Trophoblast cell (in vitro differentiated cells and primary cell): ENCODE measurements around the gene MCF2L2.

Source experiments
- DNase-seq, 2 donors: peaks; one replicate each; pipeline ENCODE4 v3.0.0-alpha.2; 2016
- H2AFZ ChIP-seq: 2 replicates; pipeline ENCODE4 v1.6.1; 2013; ENCODE audit warnings: low read length, moderate library complexity, mild to moderate bottlenecking; ENCODE audit not compliant: insufficient read depth, poor library complexity
- H2AK5ac ChIP-seq: 2 replicates; pipeline ENCODE4 v1.6.1; 2013; ENCODE audit warnings: mild to moderate bottlenecking, low read length
- H2BK120ac ChIP-seq: 2 replicates; pipeline ENCODE4 v1.6.1; 2013; ENCODE audit warnings: low read length, mild to moderate bottlenecking, moderate library complexity; ENCODE audit not compliant: insufficient read depth, poor library complexity
- H2BK12ac ChIP-seq: 2 replicates; pipeline ENCODE4 v1.6.1; 2013; ENCODE audit warnings: mild to moderate bottlenecking, low read length, moderate library complexity
- H2BK5ac ChIP-seq: 2 replicates; pipeline ENCODE4 v1.6.1; 2013; ENCODE audit warnings: low read length, low read depth, moderate library complexity, mild to moderate bottlenecking; ENCODE audit not compliant: poor library complexity
- H3K14ac ChIP-seq: 2 replicates; pipeline ENCODE4 v1.6.1; 2013; ENCODE audit warnings: mild to moderate bottlenecking, low read length
- H3K18ac ChIP-seq: 2 replicates; pipeline ENCODE4 v1.6.1; 2013; ENCODE audit warnings: mild to moderate bottlenecking, low read length
- H3K23ac ChIP-seq: 2 replicates; pipeline ENCODE4 v1.6.1; 2013; ENCODE audit warnings: low read length
- H3K27ac ChIP-seq: 2 replicates; pipeline ENCODE4 v1.5.1; 2013; ENCODE audit warnings: low read depth, mild to moderate bottlenecking, inconsistent platforms, low read length, moderate library complexity
- H3K27me3 ChIP-seq: 2 replicates; pipeline ENCODE4 v1.6.1; 2013; ENCODE audit warnings: inconsistent platforms, mild to moderate bottlenecking, low read length, moderate library complexity; ENCODE audit not compliant: insufficient read depth
- H3K36me3 ChIP-seq, 2 experiments: 1 replicate in 1 of 2; 2 replicates in 1 of 2; pipeline ENCODE4 v1.6.1; 2013; ENCODE audit warnings: low read length in 2 of 2, mild to moderate bottlenecking in 2 of 2, moderate library complexity in 1 of 2; ENCODE audit not compliant: insufficient read depth in 2 of 2, control insufficient read depth in 1 of 2
- H3K4ac ChIP-seq: 2 replicates; pipeline ENCODE4 v1.6.1; 2013; ENCODE audit warnings: low read depth, mild to moderate bottlenecking, low read length, moderate library complexity
- H3K4me1 ChIP-seq, 2 experiments: 1 replicate in 1 of 2; 2 replicates in 1 of 2; pipeline ENCODE4 v1.6.1; 2013; ENCODE audit warnings: low read length in 2 of 2, mild to moderate bottlenecking in 2 of 2, moderate library complexity in 1 of 2; ENCODE audit not compliant: insufficient read depth in 2 of 2, control insufficient read depth in 1 of 2
- H3K4me2 ChIP-seq: 2 replicates; pipeline ENCODE4 v1.6.1; 2013; ENCODE audit warnings: inconsistent platforms, mild to moderate bottlenecking, low read length, moderate library complexity
- H3K4me3 ChIP-seq: 2 replicates; pipeline ENCODE4 v1.5.1; 2013; ENCODE audit warnings: mild to moderate bottlenecking, low read depth, low read length, inconsistent platforms
- H3K79me1 ChIP-seq: one replicate; pipeline ENCODE4 v1.6.1; 2013; ENCODE audit warnings: low read length
- H3K79me2 ChIP-seq: 2 replicates; pipeline ENCODE4 v1.6.1; 2013; ENCODE audit warnings: low read length, mild to moderate bottlenecking; ENCODE audit not compliant: control insufficient read depth, insufficient read depth, poor library complexity
- H3K9ac ChIP-seq: 2 replicates; pipeline ENCODE4 v1.6.1; 2013; ENCODE audit warnings: mild to moderate bottlenecking, low read length
- H3K9me3 ChIP-seq: 2 replicates; pipeline ENCODE4 v1.6.1; 2013; ENCODE audit warnings: low read depth, mild to moderate bottlenecking, control low read depth, inconsistent platforms, low read length; ENCODE audit not compliant: insufficient read depth
- H4K12ac ChIP-seq: 2 replicates; pipeline ENCODE4 v1.6.1; 2013; ENCODE audit warnings: low read depth, mild to moderate bottlenecking, low read length, moderate library complexity
- H4K8ac ChIP-seq: 2 replicates; pipeline ENCODE4 v1.6.1; 2013; ENCODE audit warnings: low read depth, mild to moderate bottlenecking, low read length, moderate library complexity
- H4K91ac ChIP-seq: one replicate; pipeline ENCODE4 v1.6.1; 2013; ENCODE audit warnings: low read depth, mild to moderate bottlenecking, low read length, moderate library complexity
- WGBS: extraction: QIAGEN DNeasy Blood & Tissue Kit; methylation state at CpG from one replicate; pipeline ENCODE4 v1.1.7; 2013; ENCODE audit warnings: missing lambda C conversion rate; ENCODE audit not compliant: insufficient read length, insufficient coverage; ENCODE audit errors: extremely low coverage; 5-methylcytosine and 5-hydroxymethylcytosine counted together

The MCF2L2 gene

GRCh38 chr3:183132409-183132808, 296.0 kb downstream of the MCF2L2 start:
- WGBS: no CpG with 5 or more reads among the region's 6 CpGs
- no peak overlapping the region for H4K91ac ChIP-seq
- H3K4me1 ChIP-seq: no peaks in the 10 kb centered on the region
- H2BK5ac ChIP-seq: no peak overlapping the region
- no peak overlapping the region for H3K27ac ChIP-seq
- no peak overlapping the region for H4K12ac ChIP-seq
- no peak overlapping the region for H3K14ac ChIP-seq
- no peak overlapping the region for H3K4me3 ChIP-seq
- H3K27me3 ChIP-seq: no peaks in the 10 kb centered on the region
- no peak overlapping the region for H3K4ac ChIP-seq
- H3K18ac ChIP-seq: no peak overlapping the region
- no peaks in the 10 kb centered on the region for H3K79me2 ChIP-seq
- H3K36me3 ChIP-seq: no peaks in the 10 kb centered on the region
- no peak overlapping the region for H3K23ac ChIP-seq
- H3K79me1 ChIP-seq: no peaks in the 10 kb centered on the region
- H3K9ac ChIP-seq: no peak overlapping the region
- no peak overlapping the region for H2AK5ac ChIP-seq
- no peak overlapping the region for H2BK12ac ChIP-seq
- H3K9me3 ChIP-seq: no peaks in the 10 kb centered on the region
- no peak overlapping the region for H2AFZ ChIP-seq
- H2BK120ac ChIP-seq: no peak overlapping the region
- H4K8ac ChIP-seq: no peak overlapping the region
- DNase-seq: no peak
- no peak overlapping the region for H3K4me2 ChIP-seq

GRCh38 chr3:183131735-183132134, 296.7 kb downstream of the MCF2L2 start:
- Histone ChIP-seq H3K14ac (no peak overlapping the region), H3K9me3 (no peaks in the 10 kb centered on the region), H4K12ac (no peak overlapping the region), H2AK5ac (no peak overlapping the region), H3K4me3 (no peak overlapping the region), H4K91ac (no peak overlapping the region), H3K79me2 (no peaks in the 10 kb centered on the region), H3K4ac (no peak overlapping the region), H3K4me1 (no peaks in the 10 kb centered on the region), H3K4me2 (no peak overlapping the region), H2AFZ (no peak overlapping the region), H4K8ac (no peak overlapping the region), H3K9ac (no peak overlapping the region), H3K79me1 (no peaks in the 10 kb centered on the region), H3K36me3 (no peaks in the 10 kb centered on the region), H3K27me3 (no peaks in the 10 kb centered on the region), H3K27ac (no peak overlapping the region), H2BK5ac (no peak overlapping the region), H2BK120ac (no peak overlapping the region), H2BK12ac (no peak overlapping the region), H3K23ac (no peak overlapping the region), H3K18ac (no peak overlapping the region)
- WGBS: no CpG with 5 or more reads among the region's 4 CpGs
- DNase-seq: no peak

DNA sequence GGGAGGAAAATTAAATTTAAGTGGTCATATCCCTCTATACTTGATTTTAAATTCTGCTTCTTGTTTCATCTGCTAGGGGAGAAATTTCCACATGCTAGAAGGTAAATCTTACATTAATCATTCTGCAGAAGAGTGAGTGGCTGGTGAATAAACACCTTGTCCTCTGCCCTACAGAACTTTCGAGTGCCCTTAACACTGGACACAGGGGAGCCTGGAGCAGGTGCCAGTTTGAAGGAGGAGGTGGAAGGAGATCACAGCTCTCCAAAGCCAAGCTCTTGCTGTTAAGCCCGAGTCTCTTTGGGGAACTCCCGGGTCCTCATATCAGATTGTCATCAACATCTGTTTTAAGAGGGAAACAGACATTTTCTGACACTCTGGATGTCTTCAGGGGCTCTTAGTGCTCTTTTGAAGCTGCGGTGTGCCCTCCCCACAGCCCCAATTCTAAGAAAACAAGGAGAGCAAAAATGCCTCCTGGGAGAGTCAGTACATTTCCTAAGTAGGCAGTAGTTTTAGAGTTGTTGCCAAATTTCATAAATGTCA, 297.2 kb downstream of the MCF2L2 start:
- Histone ChIP-seq H2BK5ac (no peak overlapping the region), H3K4me3 (no peak overlapping the region), H3K4ac (no peak overlapping the region), H3K27ac (no peak overlapping the region), H3K4me1 (no peaks in the 10 kb centered on the region), H2AK5ac (no peak overlapping the region), H3K23ac (no peak overlapping the region), H3K18ac (no peak overlapping the region), H3K9ac (no peak overlapping the region), H4K12ac (no peak overlapping the region), H3K4me2 (no peak overlapping the region), H3K9me3 (no peaks in the 10 kb centered on the region), H3K79me1 (no peaks in the 10 kb centered on the region), H2BK120ac (no peak overlapping the region), H4K8ac (no peak overlapping the region), H3K27me3 (no peaks in the 10 kb centered on the region), H3K79me2 (no peaks in the 10 kb centered on the region), H3K14ac (no peak overlapping the region), H2AFZ (no peak overlapping the region), H2BK12ac (no peak overlapping the region), H4K91ac (no peak overlapping the region), H3K36me3 (no peaks in the 10 kb centered on the region)
- DNase-seq: no peak
- WGBS: no CpG with 5 or more reads among the region's 4 CpGs

- no peaks in the 10 kb centered on the region for H3K79me2 ChIP-seq
- DNase-seq: no peak
- WGBS: no CpG with 5 or more reads among the region's 1 CpG
- H4K91ac ChIP-seq: no peak overlapping the region
- no peak overlapping the region for H2AK5ac ChIP-seq
- H4K8ac ChIP-seq: no peak overlapping the region
- no peaks in the 10 kb centered on the region for H3K4me1 ChIP-seq
- H3K36me3 ChIP-seq: no peaks in the 10 kb centered on the region
- H3K4me3 ChIP-seq: no peak overlapping the region
- no peak overlapping the region for H3K4ac ChIP-seq
- H2BK5ac ChIP-seq: no peak overlapping the region
- no peaks in the 10 kb centered on the region for H3K79me1 ChIP-seq
- H3K14ac ChIP-seq: no peak overlapping the region
- H3K27me3 ChIP-seq: no peaks in the 10 kb centered on the region
- H3K9ac ChIP-seq: no peak overlapping the region
- H2AFZ ChIP-seq: no peak overlapping the region
- no peak overlapping the region for H3K4me2 ChIP-seq
- no peak overlapping the region for H3K27ac ChIP-seq
- no peak overlapping the region for H3K23ac ChIP-seq
- no peak overlapping the region for H3K18ac ChIP-seq
- no peak overlapping the region for H4K12ac ChIP-seq
- H2BK12ac ChIP-seq: no peak overlapping the region
- H2BK120ac ChIP-seq: no peak overlapping the region
- no peaks in the 10 kb centered on the region for H3K9me3 ChIP-seq
Measured at GRCh38 chr3:183129243-183129642, 299.2 kb downstream of the MCF2L2 start.
